Gastroesophageal sphincter (tissue), 4 donors: Measurements from ENCODE around the gene AKAP13. TPM values are rescaled to one million over a fixed set of nuclear protein-coding genes. Genes with fewer than 3 reads are reported as not detected.
A peak's percentile ranks its signal among the peaks of the same experiment; 100 is the strongest.

ENCODE experiments used
- ATAC-seq: fragments of 150-250 bp; one replicate; pipeline ENCODE4 v1.9.1; 2016; ENCODE audit warnings: mild to moderate bottlenecking, moderate library complexity
- H3K27ac ChIP-seq, 4 donors: fragments of 200-600 bp; sonication (generic) in 3 of 4; 1 replicate in 3 of 4; 2 replicates in 1 of 4; pipeline ENCODE4 v1.5.1; 2016 to 2019
- H3K27me3 ChIP-seq: fragments of 200-600 bp; sonication (generic); one replicate; pipeline ENCODE4 v1.5.1; 2019
- H3K36me3 ChIP-seq, 2 donors: fragments of 200-600 bp; sonication (generic); one replicate each; pipeline ENCODE4 v1.5.1; 2019; ENCODE audit warnings: control low read depth in 1 of 2
- H3K4me1 ChIP-seq, 3 donors: fragments of 200-600 bp; sonication (generic); 1 replicate in 2 of 3; 2 replicates in 1 of 3; pipeline ENCODE4 v1.5.1; 2016 to 2019; ENCODE audit warnings: control low read depth in 2 of 3
- H3K4me3 ChIP-seq, 2 donors: fragments of 200-600 bp; sonication (generic); one replicate each; pipeline ENCODE4 v1.5.1; 2019; ENCODE audit warnings: mild to moderate bottlenecking in 1 of 2, moderate library complexity in 1 of 2
- H3K9me3 ChIP-seq, 3 donors: fragments of 200-600 bp; sonication (generic); one replicate each; pipeline ENCODE4 v1.5.1; 2017 to 2019; ENCODE audit warnings: control low read depth in 2 of 3
- CTCF ChIP-seq, 4 experiments: fragments of 200-600 bp in 2 of 4; fragments of 450-650 bp in 2 of 4; sonication (generic) in 1 of 4; IDR thresholded peaks; one replicate each; pipeline ENCODE4 v1.5.1; 2017 to 2019; ENCODE audit warnings: antibody characterized with exemption in 4 of 4, mild to moderate bottlenecking in 2 of 4, moderate library complexity in 2 of 4
- EP300 ChIP-seq: sonication (generic); formaldehyde crosslinking; IDR thresholded peaks from one replicate; pipeline ENCODE4 v1.6.1; 2017; ENCODE audit warnings: antibody characterized with exemption, mild to moderate bottlenecking
- POLR2A ChIP-seq, 2 donors: fragments of 450-650 bp; IDR thresholded peaks; one replicate each; pipeline ENCODE4 v1.6.1; 2017; ENCODE audit warnings: antibody characterized with exemption in 2 of 2, mild to moderate bottlenecking in 2 of 2, moderate library complexity in 1 of 2
- POLR2AphosphoS5 ChIP-seq: sonication (generic); formaldehyde crosslinking; IDR thresholded peaks from one replicate; pipeline ENCODE4 v1.6.1; 2017; ENCODE audit warnings: antibody characterized with exemption
- WGBS, 2 donors: methylation state at CpG; one replicate each; pipeline ENCODE4 v1.1.5; 2018; ENCODE audit warnings: low coverage in 1 of 2; 5-methylcytosine and 5-hydroxymethylcytosine counted together
- total RNA-seq, 4 donors: library from RNA; depleted of rRNA; stranded (reverse); fragments of >200 nt; gene quantifications; one replicate each; pipeline ENCODE4 v1.1.0, GENCODE V29; 2016

AKAP13 gene
- total RNA-seq, 4 donors from 2014 or later, result 196 to 252 (median 215) TPM

GRCh38 chr15:85382942-85383341 lies 2.5 kb downstream of the AKAP13 start:
- WGBS, 2 donors, result 26 to 80% methylated on average over 3 to 4 of the region's 4 CpGs
- Histone ChIP-seq H3K4me1 (peaks cover 0 to 64% (median 0%) of the 10 kb centered on the region in 3 donors), H3K4me3 (peak overlapping the region; percentile 90 to 96), H3K36me3 (peaks cover 0 to 5% of the 10 kb centered on the region in 2 donors), H3K27ac (peak overlapping the region; percentile 59 to 99 (median 88)), H3K9me3 (no peaks in the 10 kb centered on the region), H3K27me3 (no peaks in the 10 kb centered on the region)
- ATAC-seq, result no peak
- no peak for TF ChIP-seq POLR2A (IDR thresholded peaks at IDR 0.05)
- TF ChIP-seq POLR2AphosphoS5, result no peak
- no peak for TF ChIP-seq CTCF (IDR thresholded peaks at IDR 0.05)
- no peak for TF ChIP-seq EP300

DNA sequence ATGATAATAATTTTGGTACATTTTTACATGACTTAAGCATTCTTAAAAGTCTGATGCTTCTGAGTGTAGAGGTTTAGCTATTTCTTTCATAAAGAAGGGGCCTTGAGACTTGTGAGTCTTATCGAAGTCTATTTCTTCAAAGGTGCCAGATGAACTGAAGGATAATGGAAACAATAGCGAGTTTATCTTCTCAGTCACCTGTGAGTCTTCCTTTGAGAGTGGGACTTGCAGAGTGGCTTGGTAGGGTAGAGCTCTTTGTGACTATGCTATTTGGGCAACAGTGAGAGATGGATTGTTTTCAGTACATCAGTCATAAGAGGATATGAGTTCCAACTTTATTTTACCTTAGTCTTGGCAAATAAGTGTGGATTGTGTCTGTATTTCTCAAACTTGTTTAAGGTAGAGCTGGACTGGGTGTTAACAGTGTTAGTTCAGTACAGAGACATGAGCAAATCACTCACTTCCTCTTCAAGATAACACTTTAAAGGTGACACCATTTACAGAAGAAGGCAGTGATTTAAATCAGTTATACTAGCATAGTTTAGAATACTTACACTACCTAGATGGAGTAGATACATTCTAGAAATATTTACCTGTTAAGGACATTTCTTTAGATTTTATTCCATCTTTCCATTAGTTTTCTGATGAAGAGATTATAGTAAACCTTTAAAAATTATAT lies 3.2 kb downstream of the AKAP13 start:
- H3K27ac ChIP-seq, result peak overlapping the region; percentile 1 to 99 (median 88)

GRCh38 chr15:85386261-85386660 lies 5.9 kb downstream of the AKAP13 start:
- H3K27ac ChIP-seq, result peak overlapping the region in 2 of 4 donors; percentile 36 to 98
- TF ChIP-seq CTCF (IDR thresholded peaks at IDR 0.05) (no peak), POLR2AphosphoS5 (no peak), EP300 (no peak), POLR2A (IDR thresholded peaks at IDR 0.05) (no peak)
- no peak for ATAC-seq
- no peak overlapping the region for H3K4me3 ChIP-seq
- no peaks in the 10 kb centered on the region for H3K27me3 ChIP-seq
- peaks cover 0 to 5% of the 10 kb centered on the region in 2 donors for H3K36me3 ChIP-seq
- peaks cover 0 to 86% (median 0%) of the 10 kb centered on the region in 3 donors for H3K4me1 ChIP-seq
- 78 to 81% methylated on average over 5 to 7 of the region's 7 CpGs for WGBS, 2 donors
- no peaks in the 10 kb centered on the region for H3K9me3 ChIP-seq

More for the DNA sequence above, 3.2 kb downstream of the AKAP13 start:
- Histone ChIP-seq H3K36me3 (peaks cover 0 to 5% of the 10 kb centered on the region in 2 donors), H3K9me3 (no peaks in the 10 kb centered on the region), H3K27me3 (no peaks in the 10 kb centered on the region), H3K4me1 (peaks cover 0 to 70% (median 0%) of the 10 kb centered on the region in 3 donors), H3K4me3 (peak overlapping the region in 1 of 2 donors; percentile 96)
- no peak for ATAC-seq
- WGBS, 2 donors, result 57 to 95% methylated on average over 1 to 2 of the region's 2 CpGs
- TF ChIP-seq CTCF (IDR thresholded peaks at IDR 0.05) (no peak), POLR2A (IDR thresholded peaks at IDR 0.05) (no peak), POLR2AphosphoS5 (no peak), EP300 (no peak)

GRCh38 chr15:85388566-85389305 lies 8.3 kb downstream of the AKAP13 start:
- Histone ChIP-seq H3K9me3 (no peaks in the 10 kb centered on the region), H3K4me3 (no peak overlapping the region), H3K36me3 (peaks cover 0 to 5% of the 10 kb centered on the region in 2 donors), H3K27ac (peak overlapping the region in 1 of 4 donors; percentile 3), H3K4me1 (peaks cover 3 to 90% (median 5%) of the 10 kb centered on the region in 3 donors), H3K27me3 (no peaks in the 10 kb centered on the region)
- TF ChIP-seq POLR2A (IDR thresholded peaks at IDR 0.05) (no peak), CTCF (IDR thresholded peaks at IDR 0.05) (no peak), EP300 (no peak), POLR2AphosphoS5 (no peak)
- no peak for ATAC-seq
- 46 to 78% methylated on average over 5 of the region's 5 CpGs for WGBS, 2 donors
